COLO668 (cell line): ENCODE results near the gene OTOF.

Source experiments
- DNase-seq: peaks from one replicate; lab custom pipeline; 2025; ENCODE audit not compliant: unreplicated experiment; lab: John Stamatoyannopoulos, UW

Gene OTOF

GRCh38 chr2:26454561-26455001 is 23.3 kb downstream of the OTOF start:
- DNase-seq = no peak

DNA sequence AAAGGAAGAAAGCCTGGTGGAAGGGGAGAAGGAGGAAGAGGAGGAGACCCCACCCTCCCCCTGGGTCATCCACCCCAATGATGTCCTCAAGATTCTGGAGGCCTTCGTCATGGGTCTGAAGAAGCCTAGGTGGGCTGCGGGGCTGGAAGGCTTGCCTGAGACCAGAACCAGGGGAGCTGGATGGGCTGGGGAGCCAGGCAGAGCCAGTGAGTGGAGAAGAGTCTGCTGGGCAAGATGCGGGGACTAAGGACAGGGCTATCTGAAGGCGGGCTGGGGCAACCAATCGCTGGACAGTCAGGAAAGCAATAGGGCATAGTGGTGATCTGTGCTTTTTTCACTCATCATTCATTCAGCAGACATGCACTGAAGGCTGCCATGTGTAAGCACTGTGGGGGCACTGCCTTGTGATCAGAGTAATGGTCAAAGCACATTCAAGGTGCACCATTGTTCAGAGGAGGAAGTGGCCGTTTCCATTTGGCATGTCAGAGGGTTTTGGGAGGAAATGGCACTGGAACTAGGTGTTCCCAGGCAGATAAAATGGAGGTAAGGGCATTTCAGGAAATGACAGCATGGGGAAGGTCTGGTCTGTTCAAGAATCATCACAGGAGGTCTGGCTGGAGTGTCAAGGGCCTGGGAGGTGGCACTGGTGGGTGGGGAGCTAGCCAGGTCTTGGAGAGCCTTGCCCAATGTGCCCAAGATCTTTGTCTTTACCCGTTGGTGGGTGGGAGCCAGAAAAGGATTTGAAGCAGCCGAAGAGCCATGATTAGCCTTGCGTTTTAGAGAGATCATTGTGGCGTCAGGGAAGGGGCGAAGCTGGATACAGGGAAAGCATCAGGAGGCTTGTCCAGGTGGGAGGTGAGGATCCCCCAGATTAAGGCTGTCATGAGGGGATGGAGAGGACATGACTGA is 24.2 kb downstream of the OTOF start:
- no peak for DNase-seq

GRCh38 chr2:26451700-26452099 is 26.2 kb downstream of the OTOF start:
- DNase-seq = no peak

DNA sequence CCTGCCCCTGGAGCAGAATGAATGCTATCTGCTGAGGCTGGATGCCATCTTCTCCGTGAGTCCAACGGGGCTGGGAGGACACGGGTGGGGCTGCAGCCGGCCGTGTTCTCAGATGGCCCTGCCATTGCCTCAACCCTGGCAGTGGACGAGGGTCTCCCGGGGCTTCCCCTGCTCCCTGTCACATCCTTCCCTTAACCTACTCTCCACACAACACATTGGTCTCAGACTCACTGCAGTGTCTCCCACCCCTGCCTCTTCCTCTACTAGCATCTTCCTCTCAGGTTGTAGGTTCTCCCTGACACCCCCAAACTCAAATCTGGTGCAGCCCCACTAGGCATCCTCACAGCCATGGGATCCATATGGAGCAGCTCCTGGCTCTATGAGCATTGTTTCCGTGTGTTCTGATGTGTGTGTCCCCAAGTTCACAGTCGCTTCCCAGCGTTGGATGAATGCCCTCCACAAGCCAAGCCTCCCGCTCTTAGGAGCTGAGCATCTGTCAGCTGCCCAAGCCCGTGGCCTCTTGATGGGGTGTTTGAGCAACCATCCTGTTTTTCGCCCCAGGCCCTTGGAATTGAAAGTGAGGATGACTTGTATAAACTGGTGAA is 27.8 kb downstream of the OTOF start:
- DNase-seq = no peak

GRCh38 chr2:26449278-26450030 is 28.5 kb downstream of the OTOF start:
- DNase-seq = no peak

- no peak for DNase-seq
These were observed 29.3 kb downstream of the OTOF start for GRCh38 chr2:26448651-26449050.

DNA sequence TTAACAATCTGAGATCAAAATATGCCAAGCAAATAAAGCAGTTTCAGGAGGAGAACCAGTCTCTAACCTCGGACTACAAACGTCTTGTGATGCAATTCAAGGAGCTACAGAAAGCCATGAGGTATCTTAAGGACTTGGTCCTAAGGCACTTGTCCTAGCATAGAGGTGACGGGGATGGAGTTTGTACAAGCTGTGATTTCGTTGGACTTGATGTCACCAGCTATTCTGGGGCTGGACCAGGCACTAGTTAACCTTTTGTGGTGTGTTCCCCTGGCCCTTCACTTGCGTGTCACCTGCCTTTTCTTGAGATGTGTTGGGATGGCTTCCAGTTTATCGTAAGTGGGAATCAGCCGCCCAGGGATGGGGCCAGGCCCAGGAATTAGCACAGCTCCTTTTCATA is 33.7 kb downstream of the OTOF start:
- DNase-seq = no peak

- no peak for DNase-seq
These were observed 35.2 kb downstream of the OTOF start for GRCh38 chr2:26442707-26443106.

DNA sequence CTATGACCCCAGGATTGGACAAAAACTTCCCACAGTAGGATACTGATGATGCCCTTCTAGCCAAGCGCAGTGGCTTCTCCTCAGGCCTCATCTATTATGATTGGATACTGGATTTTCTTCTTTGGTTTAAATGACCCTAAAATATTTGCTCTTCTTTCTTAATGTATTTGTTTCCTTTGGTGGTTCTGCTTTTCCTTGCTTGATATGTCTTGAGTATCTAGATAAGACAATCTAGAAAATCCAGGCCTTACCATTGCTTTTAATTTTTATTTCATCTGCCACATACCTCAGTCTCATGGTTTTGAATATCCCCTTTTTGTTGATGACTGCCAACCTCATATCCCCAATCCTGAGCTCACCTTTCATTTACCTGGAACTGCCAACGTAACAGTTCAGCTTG is 35.6 kb downstream of the OTOF start:
- no peak for DNase-seq

DNA sequence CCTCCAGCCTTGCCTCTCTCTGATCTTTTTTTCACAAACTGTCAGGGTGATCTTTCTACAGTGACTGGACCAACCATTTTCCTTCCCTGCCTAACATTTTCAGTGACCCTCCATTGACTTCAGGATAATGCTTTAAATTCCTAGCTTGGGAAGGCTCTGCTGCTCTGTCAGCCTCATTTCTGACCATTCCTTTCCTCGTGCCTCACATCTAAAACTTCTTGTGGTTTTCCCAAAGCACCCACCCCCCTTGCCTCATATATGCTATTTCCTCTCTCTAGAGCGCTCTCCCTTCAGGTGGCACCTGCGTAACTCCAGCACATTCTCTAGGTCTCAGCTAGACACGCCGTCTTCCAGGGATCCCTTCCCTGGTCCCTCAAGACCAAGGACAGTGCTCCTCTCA is 39.0 kb downstream of the OTOF start:
- DNase-seq = no peak

- DNase-seq = no peak
These were observed 39.4 kb downstream of the OTOF start for GRCh38 chr2:26438526-26438925.

DNA sequence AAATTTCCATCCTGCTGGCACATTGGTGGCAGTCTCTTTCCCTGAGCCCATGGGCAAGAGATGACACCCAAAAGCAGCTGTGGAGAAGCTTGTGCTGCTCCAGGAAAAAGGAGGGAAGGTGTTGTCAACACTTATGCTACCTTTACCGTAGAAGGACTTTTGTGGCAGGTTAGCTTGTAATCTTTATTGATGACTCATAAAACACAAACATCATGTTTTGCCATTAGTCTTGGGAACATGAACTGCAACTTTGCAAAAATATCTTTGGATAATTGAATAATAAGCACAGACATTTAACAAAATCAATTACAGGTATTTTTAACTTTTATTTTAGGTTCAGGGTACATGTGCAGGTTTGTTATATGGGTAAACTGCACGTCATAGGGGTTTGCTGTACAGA is 42.8 kb downstream of the OTOF start:
- no peak for DNase-seq

DNA sequence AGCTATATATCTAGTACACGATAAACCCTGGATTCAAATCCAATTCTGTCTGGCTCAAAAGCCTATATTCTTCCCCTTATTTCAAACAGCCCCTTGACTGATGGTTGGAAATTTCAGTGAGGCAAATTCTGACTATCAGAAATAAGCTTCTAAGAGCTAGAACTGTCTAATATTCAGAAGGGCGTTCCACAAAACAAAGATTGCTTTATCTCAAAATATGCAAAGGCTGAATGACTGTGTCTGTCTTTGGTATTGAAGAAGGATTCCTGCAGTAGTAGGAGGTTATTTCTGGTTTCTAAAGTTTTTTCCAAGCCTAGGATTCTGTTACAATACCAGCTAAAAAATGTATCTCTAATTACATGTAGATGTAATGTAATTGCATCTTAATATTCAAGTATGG is 45.1 kb downstream of the OTOF start:
- DNase-seq = no peak

DNA sequence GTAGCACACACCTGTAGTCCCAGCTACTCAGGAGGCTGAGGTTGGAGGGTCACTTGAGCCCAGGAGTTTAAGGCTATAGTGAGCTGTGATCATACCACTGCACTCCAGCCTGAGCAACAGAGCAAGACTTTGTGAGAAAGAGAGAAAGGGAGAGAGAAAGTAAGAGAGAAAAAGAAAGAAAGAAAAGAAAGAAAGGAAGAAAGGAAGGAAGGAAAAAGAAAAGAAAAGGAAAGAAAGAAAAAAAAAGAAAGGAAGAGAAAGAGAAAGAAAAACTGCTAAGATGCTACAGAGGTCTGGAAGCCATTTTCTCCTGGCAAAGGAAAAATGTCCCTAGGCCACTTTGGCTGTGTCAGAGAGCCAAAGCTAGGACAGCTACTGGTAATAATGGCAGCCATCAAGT is 45.6 kb downstream of the OTOF start:
- no peak for DNase-seq

DNA sequence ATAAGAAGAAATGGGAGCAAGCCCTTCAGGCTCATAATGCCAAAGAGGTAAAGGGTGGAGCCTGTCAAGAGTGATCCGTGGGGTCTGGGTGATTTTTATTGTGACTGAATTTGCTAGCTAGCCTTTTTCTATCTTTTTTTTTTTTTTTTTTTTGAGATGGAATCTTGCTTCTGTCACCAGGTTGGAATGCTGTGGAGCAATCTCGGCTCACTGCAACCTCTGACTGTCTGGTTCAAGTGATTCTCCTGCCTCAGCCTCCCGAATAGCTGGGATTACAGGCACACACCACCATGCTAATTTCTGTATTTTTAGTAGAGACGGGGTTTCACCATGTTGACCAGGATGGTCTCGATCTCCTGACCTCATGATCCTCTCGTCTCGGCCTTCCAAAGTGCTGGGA is 47.1 kb downstream of the OTOF start:
- no peak for DNase-seq

DNA sequence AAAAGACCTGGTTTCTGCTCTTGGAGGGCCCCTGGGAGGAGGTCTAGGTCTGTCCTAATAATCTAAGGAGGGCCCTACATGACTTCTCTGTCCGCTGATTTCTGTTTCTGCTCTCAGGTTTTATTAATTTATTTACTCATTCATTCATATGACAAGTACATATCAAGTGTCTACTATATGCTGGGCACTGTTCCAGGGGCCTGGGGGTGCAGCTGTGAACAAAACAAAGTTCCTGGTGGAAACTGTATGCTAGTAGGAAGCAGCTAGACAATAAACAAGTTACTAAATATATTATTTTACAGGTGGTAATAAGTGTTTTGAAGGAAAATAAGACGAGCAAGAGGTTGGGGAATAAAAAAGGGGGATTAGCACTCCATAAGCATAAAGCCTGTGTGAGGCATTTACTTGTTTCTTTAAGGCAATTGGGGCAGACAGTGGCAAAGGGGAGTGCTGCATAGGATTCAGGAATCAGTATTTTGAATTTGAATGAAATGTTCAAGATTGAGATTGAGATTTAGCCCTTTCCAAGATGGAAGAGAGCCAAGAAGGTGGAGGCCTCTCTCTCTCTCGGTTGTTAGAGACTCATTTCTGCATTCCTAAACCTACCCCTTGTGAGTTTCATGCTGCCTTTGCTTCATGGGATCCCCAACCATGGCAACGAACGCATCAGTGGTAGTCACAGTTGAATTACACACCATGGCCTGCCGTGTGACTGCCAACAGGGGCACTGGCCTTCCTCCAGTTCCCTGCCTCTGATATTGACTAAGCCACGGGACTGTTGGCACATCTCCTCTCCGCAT is 47.9 kb downstream of the OTOF start:
- DNase-seq = peak; percentile 78

GRCh38 chr2:26428846-26429245 is 49.1 kb downstream of the OTOF start:
- no peak for DNase-seq

DNA sequence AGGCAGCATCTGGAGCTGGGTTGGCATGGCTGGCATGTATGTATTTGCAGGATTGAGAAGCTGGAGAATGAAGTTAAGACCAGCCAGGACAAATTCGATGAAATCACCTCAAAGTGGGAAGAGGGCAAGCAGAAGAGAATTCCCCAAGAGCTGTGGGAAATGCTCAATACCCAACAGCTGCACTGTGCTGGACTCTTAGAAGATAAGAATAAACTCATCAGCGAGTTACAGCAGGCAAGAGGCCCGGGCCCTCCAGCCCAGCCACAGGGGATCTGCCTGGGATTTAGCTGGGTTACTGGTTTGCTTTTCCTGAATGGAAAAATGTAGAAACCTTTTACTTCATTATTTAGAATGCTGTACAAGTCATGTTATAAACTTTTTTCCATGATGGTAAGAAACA is 53.7 kb downstream of the OTOF start:
- DNase-seq = no peak

DNA sequence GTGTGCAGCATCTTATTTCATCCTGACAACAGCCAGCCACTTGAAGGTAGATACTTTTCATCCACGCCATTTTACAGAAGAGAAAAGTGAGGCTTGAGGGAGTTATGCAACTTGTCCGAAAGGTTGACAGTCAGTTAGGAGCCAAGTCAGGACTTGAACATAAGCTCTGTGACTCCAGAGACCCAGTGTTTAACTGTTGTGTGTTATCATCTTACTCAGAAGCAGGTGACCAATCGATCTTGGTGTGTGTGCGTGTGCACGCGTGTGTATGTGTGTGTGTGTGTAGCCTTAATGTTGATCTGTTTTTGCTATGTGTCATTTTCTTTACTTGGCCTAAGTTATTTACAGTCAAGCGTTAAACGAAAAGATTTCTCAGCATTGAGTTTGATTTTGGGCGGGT is 54.2 kb downstream of the OTOF start:
- no peak for DNase-seq

DNA sequence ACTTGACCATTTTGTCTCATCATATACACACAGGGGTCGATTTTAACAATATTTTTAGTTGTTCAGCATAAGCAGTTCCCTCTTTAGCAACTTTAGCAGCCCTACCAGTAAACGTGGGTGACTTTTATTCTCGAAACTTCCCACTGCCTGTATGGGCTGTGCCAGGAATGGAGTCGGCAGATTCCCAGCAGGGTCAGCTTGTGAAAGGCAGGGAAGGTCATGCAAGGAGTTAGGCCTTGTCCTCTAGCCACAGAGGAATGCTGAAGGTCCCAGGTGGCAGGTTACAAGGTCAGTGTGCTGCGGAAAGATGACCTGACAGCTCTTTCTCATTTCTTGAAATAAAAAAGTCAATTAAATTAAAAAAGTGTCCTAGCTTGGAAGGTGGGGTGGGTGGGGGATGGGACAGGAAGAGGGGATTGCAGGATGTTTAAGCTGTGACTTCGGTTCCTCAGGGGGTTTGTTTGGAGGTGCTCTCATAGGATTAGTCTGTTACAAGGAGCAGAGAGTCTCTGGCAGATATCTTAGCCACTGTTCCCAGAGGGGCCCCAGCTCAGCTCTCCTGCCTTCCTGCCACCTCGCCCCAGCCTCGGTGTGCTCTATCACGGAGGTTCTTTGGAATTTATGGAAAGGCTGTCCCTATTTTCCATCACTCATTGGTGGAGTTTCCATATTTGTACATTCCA is 54.8 kb downstream of the OTOF start:
- DNase-seq = no peak

DNA sequence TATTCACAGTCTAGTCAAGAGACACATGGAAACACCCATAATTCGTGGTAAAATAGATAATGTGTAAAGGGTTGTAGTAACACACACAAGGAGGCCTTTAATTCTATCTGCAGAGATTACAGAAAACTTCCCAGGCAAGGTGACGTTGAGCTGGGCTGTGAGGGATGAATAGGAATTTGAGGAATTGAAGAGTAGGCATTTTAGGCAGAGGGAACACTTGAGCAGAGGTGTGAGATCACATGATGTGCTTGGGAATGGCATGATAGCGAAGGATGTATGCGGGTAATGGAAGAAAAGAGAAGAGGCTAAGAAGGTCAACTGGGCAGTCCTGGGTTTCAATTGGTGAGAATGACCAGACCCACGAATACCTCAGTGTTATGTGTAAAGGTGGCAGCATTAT is 56.0 kb downstream of the OTOF start:
- DNase-seq = no peak
